Progenitor cell of endocrine pancreas (in vitro differentiated cells): ENCODE results near the gene CLEC3B. TPM values are rescaled to one million over a fixed set of nuclear protein-coding genes. Genes with fewer than 3 reads are reported as not detected.

ENCODE experiments used
- DNase-seq: peaks from one replicate; pipeline ENCODE4 v3.0.0; 2021; ENCODE audit warnings: low spot score; ENCODE audit not compliant: unreplicated experiment
- H3K27ac Mint-ChIP-seq: 2 replicates; pipeline ENCODE4 v1.8.0; 2021; ENCODE audit warnings: mild to moderate bottlenecking, moderate library complexity, mixed read lengths
- H3K27me3 Mint-ChIP-seq: 2 replicates; pipeline ENCODE4 v1.8.0; 2021; ENCODE audit warnings: mixed read lengths
- H3K36me3 Mint-ChIP-seq: 2 replicates; pipeline ENCODE4 v1.8.0; 2022; ENCODE audit warnings: mixed read lengths; ENCODE audit not compliant: insufficient read depth
- H3K4me1 Mint-ChIP-seq: 2 replicates; pipeline ENCODE4 v1.8.0; 2021; ENCODE audit warnings: low read depth, mixed read lengths
- H3K4me3 Mint-ChIP-seq: 2 replicates; pipeline ENCODE4 v1.8.0; 2021; ENCODE audit warnings: low read depth, mild to moderate bottlenecking, moderate library complexity, mixed read lengths
- H3K9me3 Mint-ChIP-seq: 2 replicates; pipeline ENCODE4 v1.8.0; 2021; ENCODE audit warnings: low read depth, mixed read lengths
- long read RNA-seq: library from polyadenylated mRNA; unstranded; transcript quantifications from one replicate; pipeline ENCODE4 v2.0.0, GENCODE V29; 2020
- total RNA-seq: library from RNA; stranded (reverse); gene quantifications from 2 replicates; pipeline ENCODE4 v1.2.1, GENCODE V29; 2021
- TF ChIP-seq, protein P1 (sequence below): fragments of 200-600 bp; sonication (generic); IDR thresholded peaks from one replicate; pipeline ENCODE4 v1.5.0; 2021; ENCODE audit warnings: antibody characterized with exemption, mild to moderate bottlenecking; ENCODE audit not compliant: unreplicated experiment

CLEC3B gene, protein sequence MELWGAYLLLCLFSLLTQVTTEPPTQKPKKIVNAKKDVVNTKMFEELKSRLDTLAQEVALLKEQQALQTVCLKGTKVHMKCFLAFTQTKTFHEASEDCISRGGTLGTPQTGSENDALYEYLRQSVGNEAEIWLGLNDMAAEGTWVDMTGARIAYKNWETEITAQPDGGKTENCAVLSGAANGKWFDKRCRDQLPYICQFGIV
- total RNA-seq = not detected in 2 replicates
- long read RNA-seq = 0 reads

DNA sequence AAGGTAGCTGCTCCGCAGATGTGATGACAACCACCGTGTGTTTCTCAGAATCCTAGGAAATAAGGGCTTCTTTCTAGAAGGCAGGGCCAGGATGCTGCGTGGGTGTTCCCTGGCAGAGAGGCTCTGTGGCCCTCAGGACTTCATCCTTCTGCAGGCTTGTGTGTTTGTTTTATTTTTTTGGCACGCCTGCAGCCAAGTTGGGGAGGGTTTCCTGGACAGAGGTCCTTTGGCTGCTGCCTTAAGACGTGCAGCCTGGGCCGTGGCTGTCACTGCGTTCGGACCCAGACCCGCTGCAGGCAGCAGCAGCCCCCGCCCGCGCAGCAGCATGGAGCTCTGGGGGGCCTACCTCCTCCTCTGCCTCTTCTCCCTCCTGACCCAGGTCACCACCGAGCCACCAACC is at the start of gene CLEC3B:
Gene CLEC3B (plus strand): TSS at position 266 of the 400 bp plus-strand sequence. CDS start 60 bp downstream, at position 326.
- DNase-seq = no peak
- Mint-ChIP-seq H3K27ac (no peak within 1 kb of the TSS), H3K9me3 (no peaks in the 10 kb centered on the region), H3K4me1 (peaks cover 3% of the 10 kb centered on the region), H3K36me3 (no peaks in the 10 kb centered on the region), H3K27me3 (peaks cover 24% of the 10 kb centered on the region), H3K4me3 (no peak within 1 kb of the TSS)
- TF ChIP-seq, protein P1, sequence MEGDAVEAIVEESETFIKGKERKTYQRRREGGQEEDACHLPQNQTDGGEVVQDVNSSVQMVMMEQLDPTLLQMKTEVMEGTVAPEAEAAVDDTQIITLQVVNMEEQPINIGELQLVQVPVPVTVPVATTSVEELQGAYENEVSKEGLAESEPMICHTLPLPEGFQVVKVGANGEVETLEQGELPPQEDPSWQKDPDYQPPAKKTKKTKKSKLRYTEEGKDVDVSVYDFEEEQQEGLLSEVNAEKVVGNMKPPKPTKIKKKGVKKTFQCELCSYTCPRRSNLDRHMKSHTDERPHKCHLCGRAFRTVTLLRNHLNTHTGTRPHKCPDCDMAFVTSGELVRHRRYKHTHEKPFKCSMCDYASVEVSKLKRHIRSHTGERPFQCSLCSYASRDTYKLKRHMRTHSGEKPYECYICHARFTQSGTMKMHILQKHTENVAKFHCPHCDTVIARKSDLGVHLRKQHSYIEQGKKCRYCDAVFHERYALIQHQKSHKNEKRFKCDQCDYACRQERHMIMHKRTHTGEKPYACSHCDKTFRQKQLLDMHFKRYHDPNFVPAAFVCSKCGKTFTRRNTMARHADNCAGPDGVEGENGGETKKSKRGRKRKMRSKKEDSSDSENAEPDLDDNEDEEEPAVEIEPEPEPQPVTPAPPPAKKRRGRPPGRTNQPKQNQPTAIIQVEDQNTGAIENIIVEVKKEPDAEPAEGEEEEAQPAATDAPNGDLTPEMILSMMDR = no peak

DNA sequence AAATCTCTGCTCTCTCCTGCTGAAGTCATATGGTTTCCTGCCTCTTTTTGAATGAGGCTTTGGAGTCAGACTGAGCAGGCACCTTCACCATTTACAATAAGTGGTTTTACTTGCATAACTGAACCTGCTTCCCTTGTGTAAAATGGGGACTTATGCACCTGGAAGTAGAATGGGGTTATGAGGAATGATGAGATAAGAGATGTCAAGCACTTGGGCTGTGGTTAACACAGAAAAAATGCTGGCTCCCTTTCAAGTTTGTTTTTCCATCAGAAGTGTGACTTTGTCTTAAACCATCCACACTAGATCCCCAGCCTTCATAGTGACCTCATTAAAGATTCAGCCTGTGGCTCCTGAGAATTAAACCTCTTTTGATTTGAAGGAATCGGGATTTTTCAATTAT is 44.9 kb upstream of the CLEC3B start:
- Mint-ChIP-seq H3K36me3 (peaks cover 9% of the 10 kb centered on the region), H3K27me3 (no peaks in the 10 kb centered on the region), H3K9me3 (no peaks in the 10 kb centered on the region), H3K4me1 (peaks cover 7% of the 10 kb centered on the region), H3K4me3 (no peak overlapping the region), H3K27ac (no peak overlapping the region)
- no peak for DNase-seq
- TF ChIP-seq, protein P1 = no peak

- no peak overlapping the region for H3K27ac Mint-ChIP-seq
- no peak overlapping the region for H3K4me3 Mint-ChIP-seq
- H3K27me3 Mint-ChIP-seq = no peaks in the 10 kb centered on the region
- peaks cover 9% of the 10 kb centered on the region for H3K36me3 Mint-ChIP-seq
- TF ChIP-seq, protein P1 = no peak
- H3K4me1 Mint-ChIP-seq = peaks cover 6% of the 10 kb centered on the region
- no peak for DNase-seq
- no peaks in the 10 kb centered on the region for H3K9me3 Mint-ChIP-seq
Measured at GRCh38 chr3:44981751-44982150, 44.4 kb upstream of the CLEC3B start.

DNA sequence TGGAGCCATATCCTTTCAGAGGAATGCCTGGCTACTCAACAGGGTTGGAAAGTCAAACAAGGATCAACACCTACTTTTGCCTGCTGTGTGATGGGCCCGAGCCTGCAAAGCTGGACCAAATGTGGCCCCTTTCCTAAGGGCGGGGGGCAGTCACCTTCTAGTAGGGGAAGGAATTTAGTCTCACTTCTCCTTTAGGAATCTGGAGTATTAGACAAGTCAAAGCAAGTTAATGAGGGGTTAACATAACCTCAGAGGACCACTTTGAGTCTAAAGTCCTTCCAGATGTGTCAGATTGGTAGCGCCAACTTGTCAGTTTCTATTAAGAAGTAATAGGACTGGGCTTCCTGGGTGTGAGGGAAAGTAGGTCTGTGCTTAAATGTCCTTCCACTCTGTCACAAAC is 43.3 kb upstream of the CLEC3B start:
- no peak for DNase-seq
- H3K4me3 Mint-ChIP-seq = no peak overlapping the region
- H3K4me1 Mint-ChIP-seq = peaks cover 4% of the 10 kb centered on the region
- peaks cover 9% of the 10 kb centered on the region for H3K36me3 Mint-ChIP-seq
- TF ChIP-seq, protein P1 = no peak
- H3K27me3 Mint-ChIP-seq = no peaks in the 10 kb centered on the region
- H3K9me3 Mint-ChIP-seq = no peaks in the 10 kb centered on the region
- H3K27ac Mint-ChIP-seq = no peak overlapping the region

GRCh38 chr3:44983484-44983941 is 42.6 kb upstream of the CLEC3B start:
- Mint-ChIP-seq H3K4me1 (peaks cover 3% of the 10 kb centered on the region), H3K27me3 (no peaks in the 10 kb centered on the region), H3K4me3 (no peak overlapping the region), H3K9me3 (no peaks in the 10 kb centered on the region), H3K27ac (no peak overlapping the region), H3K36me3 (peaks cover 9% of the 10 kb centered on the region)
- DNase-seq = no peak
- TF ChIP-seq, protein P1 = no peak
